ENCODE results near the gene ZNF414.

The ZNF414 gene

GRCh38 chr19:8513036-8513686, 806 bp downstream of the ZNF414 start:
- H2AFZ ChIP-seq (ENCODE audit: low read depth, low read length): peak overlapping the region; percentile 42
- H4K91ac ChIP-seq (ENCODE audit: low read length): peak overlapping the region; percentile 98
- no peaks in the 10 kb centered on the region for H3K27me3 ChIP-seq (ENCODE audit: control insufficient read depth in 1 of 2, insufficient read depth in 1 of 2, low read length in 2 of 2)
- H3K79me1 ChIP-seq (replicated peaks; ENCODE audit: low read length, poor library complexity, severe bottlenecking): peaks cover 23% of the 10 kb centered on the region
- H3K4ac ChIP-seq (ENCODE audit: low read depth in 1 of 2, low read length in 2 of 2): peak overlapping the region; percentile 83 to 97
- peak overlapping the region; percentile 48 to 76 for H3K4me3 ChIP-seq (ENCODE audit: insufficient read depth in 1 of 2, low read depth in 1 of 2, low read length in 2 of 2)
- peak overlapping the region; percentile 38 for H2BK15ac ChIP-seq (ENCODE audit: low read depth, poor library complexity, severe bottlenecking)
- no peak for DNase-seq
- no peak overlapping the region for H2BK5ac ChIP-seq (ENCODE audit: low read depth, low read length, poor library complexity, severe bottlenecking)
- H2BK120ac ChIP-seq (ENCODE audit: low read depth, low read length): peak overlapping the region; percentile 71
- H3K18ac ChIP-seq (ENCODE audit: low read depth in 1 of 2, low read length in 2 of 2): peak overlapping the region; percentile 15 to 82
- peak overlapping the region in 1 of 2 experiments; percentile 79 for H3K14ac ChIP-seq (ENCODE audit: low read length in 2 of 2)
- peak overlapping the region; percentile 61 for H3K27ac ChIP-seq (ENCODE audit: low read length, poor library complexity, severe bottlenecking)
- H3K36me3 ChIP-seq (ENCODE audit: control insufficient read depth in 1 of 2, insufficient read depth in 2 of 2, low read depth in 1 of 2, low read length in 2 of 2): peaks cover 6 to 38% of the 10 kb centered on the region in 2 experiments
- peak overlapping the region; percentile 86 for H4K8ac ChIP-seq (ENCODE audit: low read length)
- WGBS: 75% methylated on average over 19 of the region's 19 CpGs
- peak overlapping the region; percentile 49 for H3K4me2 ChIP-seq (ENCODE audit: low read length, poor library complexity, severe bottlenecking)
- peak overlapping the region in 1 of 2 experiments; percentile 84 for H2BK12ac ChIP-seq (ENCODE audit: low read length in 2 of 2)
- peak overlapping the region; percentile 93 for H2AK5ac ChIP-seq (ENCODE audit: low read length, severe bottlenecking)
- peak overlapping the region; percentile 94 for H3K9ac ChIP-seq (ENCODE audit: low read length)
- peaks cover 19% of the 10 kb centered on the region for H3K4me1 ChIP-seq (ENCODE audit: control insufficient read depth, insufficient read depth, low read depth, low read length)
- no peaks in the 10 kb centered on the region for H3K9me3 ChIP-seq (ENCODE audit: control insufficient read depth, low read length)
- no peak overlapping the region for H3K23ac ChIP-seq (ENCODE audit: low read length in 2 of 2)

GRCh38 chr19:8512115-8512967, 1.6 kb downstream of the ZNF414 start:
- H2BK15ac ChIP-seq (ENCODE audit: low read depth, poor library complexity, severe bottlenecking): peak overlapping the region; percentile 12
- peak overlapping the region; percentile 71 for H2BK120ac ChIP-seq (ENCODE audit: low read depth, low read length)
- peaks cover 19% of the 10 kb centered on the region for H3K4me1 ChIP-seq (ENCODE audit: control insufficient read depth, insufficient read depth, low read depth, low read length)
- H3K4me2 ChIP-seq (ENCODE audit: low read length, poor library complexity, severe bottlenecking): no peak overlapping the region
- H2AFZ ChIP-seq (ENCODE audit: low read depth, low read length): no peak overlapping the region
- peak overlapping the region in 1 of 2 experiments; percentile 76 for H3K4me3 ChIP-seq (ENCODE audit: insufficient read depth in 1 of 2, low read depth in 1 of 2, low read length in 2 of 2)
- WGBS: 91% methylated on average over 21 of the region's 22 CpGs
- peak overlapping the region; percentile 51 for H2AK5ac ChIP-seq (ENCODE audit: low read length, severe bottlenecking)
- peak overlapping the region in 1 of 2 experiments; percentile 47 for H3K23ac ChIP-seq (ENCODE audit: low read length in 2 of 2)
- H4K8ac ChIP-seq (ENCODE audit: low read length): peak overlapping the region; percentile 86
- H3K36me3 ChIP-seq (ENCODE audit: control insufficient read depth in 1 of 2, insufficient read depth in 2 of 2, low read depth in 1 of 2, low read length in 2 of 2): peaks cover 6 to 42% of the 10 kb centered on the region in 2 experiments
- H2BK5ac ChIP-seq (ENCODE audit: low read depth, low read length, poor library complexity, severe bottlenecking): no peak overlapping the region
- peak overlapping the region in 1 of 2 experiments; percentile 11 for H3K14ac ChIP-seq (ENCODE audit: low read length in 2 of 2)
- H3K27ac ChIP-seq (ENCODE audit: low read length, poor library complexity, severe bottlenecking): no peak overlapping the region
- DNase-seq: no peak
- peak overlapping the region; percentile 11 to 97 for H3K4ac ChIP-seq (ENCODE audit: low read depth in 1 of 2, low read length in 2 of 2)
- H3K9ac ChIP-seq (ENCODE audit: low read length): peak overlapping the region; percentile 94
- peak overlapping the region; percentile 98 for H4K91ac ChIP-seq (ENCODE audit: low read length)
- H2BK12ac ChIP-seq (ENCODE audit: low read length in 2 of 2): peak overlapping the region in 1 of 2 experiments; percentile 51
- H3K27me3 ChIP-seq (ENCODE audit: control insufficient read depth in 1 of 2, insufficient read depth in 1 of 2, low read length in 2 of 2): no peaks in the 10 kb centered on the region
- no peaks in the 10 kb centered on the region for H3K9me3 ChIP-seq (ENCODE audit: control insufficient read depth, low read length)
- H3K18ac ChIP-seq (ENCODE audit: low read depth in 1 of 2, low read length in 2 of 2): peak overlapping the region in 1 of 2 experiments; percentile 1
- peaks cover 23% of the 10 kb centered on the region for H3K79me1 ChIP-seq (replicated peaks; ENCODE audit: low read length, poor library complexity, severe bottlenecking)

GRCh38 chr19:8511573-8512101, 2.3 kb downstream of the ZNF414 start:
- Histone ChIP-seq H3K9me3 (ENCODE audit: control insufficient read depth, low read length) (no peaks in the 10 kb centered on the region), H3K4me1 (ENCODE audit: control insufficient read depth, insufficient read depth, low read depth, low read length) (peaks cover 19% of the 10 kb centered on the region), H3K9ac (ENCODE audit: low read length) (no peak overlapping the region), H2AFZ (ENCODE audit: low read depth, low read length) (no peak overlapping the region), H3K4me3 (ENCODE audit: insufficient read depth in 1 of 2, low read depth in 1 of 2, low read length in 2 of 2) (no peak overlapping the region), H3K27me3 (ENCODE audit: control insufficient read depth in 1 of 2, insufficient read depth in 1 of 2, low read length in 2 of 2) (no peaks in the 10 kb centered on the region), H2BK12ac (ENCODE audit: low read length in 2 of 2) (no peak overlapping the region), H3K79me1 (replicated peaks; ENCODE audit: low read length, poor library complexity, severe bottlenecking) (peaks cover 23% of the 10 kb centered on the region), H4K91ac (ENCODE audit: low read length) (no peak overlapping the region), H3K4ac (ENCODE audit: low read depth in 1 of 2, low read length in 2 of 2) (no peak overlapping the region), H2AK5ac (ENCODE audit: low read length, severe bottlenecking) (peak overlapping the region; percentile 28), H3K23ac (ENCODE audit: low read length in 2 of 2) (no peak overlapping the region), H2BK120ac (ENCODE audit: low read depth, low read length) (no peak overlapping the region), H4K8ac (ENCODE audit: low read length) (peak overlapping the region; percentile 50), H3K14ac (ENCODE audit: low read length in 2 of 2) (no peak overlapping the region), H3K27ac (ENCODE audit: low read length, poor library complexity, severe bottlenecking) (no peak overlapping the region), H3K4me2 (ENCODE audit: low read length, poor library complexity, severe bottlenecking) (no peak overlapping the region), H2BK5ac (ENCODE audit: low read depth, low read length, poor library complexity, severe bottlenecking) (no peak overlapping the region), H3K36me3 (ENCODE audit: control insufficient read depth in 1 of 2, insufficient read depth in 2 of 2, low read depth in 1 of 2, low read length in 2 of 2) (peaks cover 6 to 42% of the 10 kb centered on the region in 2 experiments), H3K18ac (ENCODE audit: low read depth in 1 of 2, low read length in 2 of 2) (no peak overlapping the region), H2BK15ac (ENCODE audit: low read depth, poor library complexity, severe bottlenecking) (no peak overlapping the region)
- DNase-seq: no peak
- WGBS: 98% methylated on average over 45 of the region's 45 CpGs

Data from mesenchymal stem cell (in vitro differentiated cells and primary cell).